ENCODE measurements around the gene PMPCA. TPM values are rescaled to one million over a fixed set of nuclear protein-coding genes. Genes with fewer than 3 reads are reported as not detected.

PMPCA gene
- total and polyA plus RNA-seq, 2 experiments from 2014 or later: 61.3 to 88.2 TPM

DNA sequence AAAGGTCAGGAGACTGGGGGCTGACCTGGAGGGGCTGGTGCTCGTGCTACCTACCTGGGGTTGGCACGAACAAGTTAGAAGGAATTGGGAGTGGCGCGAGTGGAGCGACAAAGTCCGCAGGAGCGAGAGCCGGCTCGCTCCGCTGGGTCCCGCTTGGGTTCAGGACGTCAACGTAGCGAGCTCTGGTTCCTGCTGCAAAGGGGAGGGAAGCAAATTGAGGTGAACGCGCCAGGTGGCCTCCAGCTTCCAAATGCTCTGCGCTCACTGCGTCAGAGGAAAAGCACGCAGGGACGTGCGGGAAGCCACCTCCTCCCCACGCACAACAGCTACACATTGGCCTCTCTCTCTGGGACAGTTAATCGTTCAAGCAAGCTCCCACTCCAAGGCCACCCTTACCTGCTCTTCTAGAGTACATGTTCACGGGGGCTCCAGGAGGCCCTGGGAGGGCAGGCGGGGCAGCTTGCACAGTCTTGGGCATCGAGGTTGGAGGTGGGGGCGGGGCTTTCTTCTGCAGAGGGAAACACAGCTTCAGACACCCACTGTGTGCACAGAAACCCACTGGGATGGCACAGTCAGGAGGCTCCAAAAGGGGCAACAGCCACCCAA, 36.8 kb downstream of the PMPCA start (continued):
- TF ChIP-seq, protein P1, sequence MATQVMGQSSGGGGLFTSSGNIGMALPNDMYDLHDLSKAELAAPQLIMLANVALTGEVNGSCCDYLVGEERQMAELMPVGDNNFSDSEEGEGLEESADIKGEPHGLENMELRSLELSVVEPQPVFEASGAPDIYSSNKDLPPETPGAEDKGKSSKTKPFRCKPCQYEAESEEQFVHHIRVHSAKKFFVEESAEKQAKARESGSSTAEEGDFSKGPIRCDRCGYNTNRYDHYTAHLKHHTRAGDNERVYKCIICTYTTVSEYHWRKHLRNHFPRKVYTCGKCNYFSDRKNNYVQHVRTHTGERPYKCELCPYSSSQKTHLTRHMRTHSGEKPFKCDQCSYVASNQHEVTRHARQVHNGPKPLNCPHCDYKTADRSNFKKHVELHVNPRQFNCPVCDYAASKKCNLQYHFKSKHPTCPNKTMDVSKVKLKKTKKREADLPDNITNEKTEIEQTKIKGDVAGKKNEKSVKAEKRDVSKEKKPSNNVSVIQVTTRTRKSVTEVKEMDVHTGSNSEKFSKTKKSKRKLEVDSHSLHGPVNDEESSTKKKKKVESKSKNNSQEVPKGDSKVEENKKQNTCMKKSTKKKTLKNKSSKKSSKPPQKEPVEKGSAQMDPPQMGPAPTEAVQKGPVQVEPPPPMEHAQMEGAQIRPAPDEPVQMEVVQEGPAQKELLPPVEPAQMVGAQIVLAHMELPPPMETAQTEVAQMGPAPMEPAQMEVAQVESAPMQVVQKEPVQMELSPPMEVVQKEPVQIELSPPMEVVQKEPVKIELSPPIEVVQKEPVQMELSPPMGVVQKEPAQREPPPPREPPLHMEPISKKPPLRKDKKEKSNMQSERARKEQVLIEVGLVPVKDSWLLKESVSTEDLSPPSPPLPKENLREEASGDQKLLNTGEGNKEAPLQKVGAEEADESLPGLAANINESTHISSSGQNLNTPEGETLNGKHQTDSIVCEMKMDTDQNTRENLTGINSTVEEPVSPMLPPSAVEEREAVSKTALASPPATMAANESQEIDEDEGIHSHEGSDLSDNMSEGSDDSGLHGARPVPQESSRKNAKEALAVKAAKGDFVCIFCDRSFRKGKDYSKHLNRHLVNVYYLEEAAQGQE (IDR thresholded peaks at IDR 0.05; ENCODE audit: unreplicated experiment): no peak
- no peak for TF ChIP-seq ZNF462 (CRISPR knock-in tag; IDR thresholded peaks at IDR 0.05)
- no peak for TF ChIP-seq CREB1 (CRISPR knock-in tag; IDR thresholded peaks at IDR 0.05; ENCODE audit: low read depth)
- no peak for TF ChIP-seq NANOG (IDR thresholded peaks at IDR 0.05; ENCODE audit: borderline replicate concordance)
- no peak for TF ChIP-seq JUNB (IDR thresholded peaks at IDR 0.05; ENCODE audit: unreplicated experiment)
- no peak for TF ChIP-seq EZH2 (IDR thresholded peaks at IDR 0.05; ENCODE audit: low read depth, unreplicated experiment)

Measured in GM23338 (cell line).